Measurements from ENCODE around the gene NACC2.

GRCh38 chr9:136098844-136099243 is 3.8 kb upstream of the NACC2 start:
- TF ChIP-seq CTCF (IDR thresholded peaks at IDR 0.05) (no peak), ZFX (IDR thresholded peaks at IDR 0.05; ENCODE audit: borderline replicate concordance) (no peak)

Measured in 22Rv1 (cell line).